IMR-90 (cell line): ENCODE measurements around the gene LY86. TPM values are rescaled to one million over a fixed set of nuclear protein-coding genes. Genes with fewer than 3 reads are reported as not detected.
A peak's percentile ranks its signal among the peaks of the same experiment; 100 is the strongest.

Experiments used
- ATAC-seq: fragments of 200-7000 bp; cut with Tn5 transposase; 2 replicates; pipeline ENCODE4 v1.9.1; 2020; ENCODE audit warnings: low read depth, mild to moderate bottlenecking, moderate library complexity
- BruUV-seq: library from RNA; stranded (reverse); fragments of 400-500 nt; replicated peaks from 2 replicates; lab custom pipeline; 2021; lab: Mats Ljungman, UMichigan
- CTCF ChIA-PET: fragments of 300-600 bp; formaldehyde crosslinking; extraction: SDS; loops from one replicate; lab custom pipeline; 2021; ENCODE audit warnings: antibody characterized with exemption; lab: Yijun Ruan, JAX
- POLR2A ChIA-PET: fragments of 300-600 bp; sonication (Branson Sonifier 250); formaldehyde crosslinking; loops from one replicate; lab custom pipeline; 2022; ENCODE audit warnings: antibody characterized with exemption; ENCODE audit not compliant: unreplicated experiment; lab: Charles Lee
- DNase-seq: peaks from one replicate; pipeline ENCODE4 v3.0.0; 2013
- H2AFZ ChIP-seq: replicated peaks from 2 replicates; pipeline ENCODE3; 2013; ENCODE audit warnings: low read length, mild to moderate bottlenecking; ENCODE audit not compliant: poor library complexity
- H2AK5ac ChIP-seq: 2 replicates; pipeline ENCODE4 v1.6.1; 2013; ENCODE audit warnings: low read depth, low read length, inconsistent platforms
- H2AK9ac ChIP-seq: replicated peaks from 2 replicates; pipeline ENCODE3; 2013; ENCODE audit warnings: mild to moderate bottlenecking, low read depth, low read length, moderate library complexity; ENCODE audit not compliant: poor library complexity
- H2BK120ac ChIP-seq: 2 replicates; pipeline ENCODE4 v1.6.1; 2013; ENCODE audit warnings: low read depth, low read length, inconsistent platforms
- H2BK15ac ChIP-seq: 3 replicates; pipeline ENCODE4 v1.6.1; 2013; ENCODE audit warnings: low read depth, low read length, inconsistent platforms
- H2BK20ac ChIP-seq: 2 replicates; pipeline ENCODE4 v1.6.1; 2013; ENCODE audit warnings: low read depth, mild to moderate bottlenecking, inconsistent platforms, low read length, moderate library complexity
- H2BK5ac ChIP-seq: 2 replicates; pipeline ENCODE4 v1.6.1; 2013; ENCODE audit warnings: mild to moderate bottlenecking, low read depth, low read length, inconsistent platforms; ENCODE audit not compliant: poor library complexity, severe bottlenecking
- H3K14ac ChIP-seq: replicated peaks from 2 replicates; pipeline ENCODE4 v1.6.1; 2013; ENCODE audit warnings: low read depth, low read length, inconsistent platforms
- H3K18ac ChIP-seq: 2 replicates; pipeline ENCODE4 v1.6.1; 2013; ENCODE audit warnings: low read depth, low read length, control low read depth
- H3K23ac ChIP-seq: 2 replicates; pipeline ENCODE4 v1.6.1; 2013; ENCODE audit warnings: low read depth, low read length, inconsistent platforms
- H3K27ac ChIP-seq: 2 replicates; pipeline ENCODE4 v1.5.1; 2013; ENCODE audit warnings: mild to moderate bottlenecking, control low read depth, low read length; ENCODE audit not compliant: insufficient read depth
- H3K27me3 ChIP-seq: 2 replicates; pipeline ENCODE4 v1.6.1; 2013; ENCODE audit warnings: low read length; ENCODE audit not compliant: control insufficient read depth, insufficient read depth
- H3K36me3 ChIP-seq: 2 replicates; pipeline ENCODE4 v1.6.1; 2013; ENCODE audit warnings: low read length, mixed read lengths; ENCODE audit not compliant: control insufficient read depth, insufficient read depth
- H3K4ac ChIP-seq: 2 replicates; pipeline ENCODE4 v1.6.1; 2013; ENCODE audit warnings: low read depth, low read length, inconsistent platforms
- H3K4me1 ChIP-seq: 2 replicates; pipeline ENCODE4 v1.6.1; 2013; ENCODE audit warnings: low read length, mixed read lengths; ENCODE audit not compliant: control insufficient read depth, insufficient read depth
- H3K4me2 ChIP-seq: 2 replicates; pipeline ENCODE4 v1.6.1; 2013; ENCODE audit warnings: low read depth, mild to moderate bottlenecking, control low read depth, low read length, moderate library complexity
- H3K4me3 ChIP-seq: 2 replicates; pipeline ENCODE4 v1.5.1; 2013; ENCODE audit warnings: low read depth, mild to moderate bottlenecking, control low read depth, low read length, moderate library complexity; ENCODE audit not compliant: insufficient read depth
- H3K56ac ChIP-seq: 2 replicates; pipeline ENCODE4 v1.6.1; 2013; ENCODE audit warnings: low read length, inconsistent platforms; ENCODE audit not compliant: insufficient read depth; ENCODE audit errors: extremely low read depth
- H3K79me1 ChIP-seq, 2 experiments: 2 replicates each; pipeline ENCODE4 v1.6.1; 2013; ENCODE audit warnings: low read length in 2 of 2, inconsistent platforms in 1 of 2, low read depth in 1 of 2
- H3K9ac ChIP-seq: 2 replicates; pipeline ENCODE4 v1.6.1; 2013; ENCODE audit warnings: low read depth, low read length, control low read depth
- H3K9me1 ChIP-seq: 2 replicates; pipeline ENCODE4 v1.6.1; 2013; ENCODE audit warnings: low read length, inconsistent platforms; ENCODE audit not compliant: insufficient read depth
- H3K9me3 ChIP-seq: 2 replicates; pipeline ENCODE4 v1.6.1; 2013; ENCODE audit warnings: low read length; ENCODE audit not compliant: control insufficient read depth, insufficient read depth
- H4K20me1 ChIP-seq: 2 replicates; pipeline ENCODE4 v1.6.1; 2013; ENCODE audit warnings: low read length, inconsistent platforms; ENCODE audit not compliant: insufficient read depth
- H4K5ac ChIP-seq: 2 replicates; pipeline ENCODE4 v1.6.1; 2013; ENCODE audit warnings: mild to moderate bottlenecking, low read depth, low read length, control low read depth
- H4K8ac ChIP-seq, 2 experiments: 2 replicates each; pipeline ENCODE4 v1.6.1; 2013; ENCODE audit warnings: low read depth in 2 of 2, low read length in 2 of 2, control low read depth in 1 of 2, inconsistent platforms in 1 of 2
- H4K91ac ChIP-seq: 2 replicates; pipeline ENCODE4 v1.6.1; 2013; ENCODE audit warnings: low read depth, low read length, inconsistent platforms; ENCODE audit not compliant: insufficient read depth
- CEBPB ChIP-seq: IDR thresholded peaks from 2 replicates; pipeline ENCODE4 v1.6.1; 2012; ENCODE audit warnings: low read depth, low read length, improper control_type of control experiment
- FOS ChIP-seq: fragments of 150-350 bp; IDR thresholded peaks from 2 replicates; pipeline ENCODE4 v1.6.1; 2016; ENCODE audit warnings: low read depth, low read length
- WGBS, 2 experiments: methylation state at CpG; one replicate each; pipeline versions ENCODE4 v1.1.5 to v1.1.7; 2013; ENCODE audit warnings: missing lambda C conversion rate in 2 of 2; ENCODE audit not compliant: insufficient read length in 1 of 2; ENCODE audit errors: extremely low coverage in 2 of 2; 5-methylcytosine and 5-hydroxymethylcytosine counted together
- dilution Hi-C: fragments of 300-500 bp; cut with HindIII; formaldehyde crosslinking; loops from one replicate; pipeline ENCODE4 v1.14.3; 2018; ENCODE audit warnings: low sequenced_read_pairs; ENCODE audit not compliant: unreplicated experiment
- in situ Hi-C: fragments of 300-500 bp; cut with MboI; formaldehyde crosslinking; loops from 3 replicates; pipeline ENCODE4 v1.14.3; 2019; ENCODE audit warnings: low sequenced_read_pairs, inconsistent platforms, mixed read lengths
- intact Hi-C: fragments of 100-400 bp; cut with micrococcal nuclease; formaldehyde crosslinking; loops from 2 replicates; pipeline ENCODE4 v1.10.0; 2022
- polyA plus RNA-seq, 3 experiments: library from polyadenylated mRNA; depleted of rRNA; stranded (reverse); fragments of >200 nt; gene quantifications; 2 replicates each; pipeline ENCODE4 v1.2.3, GENCODE V29; 2012; ENCODE audit warnings: low replicate concordance in 1 of 3
- total RNA-seq: library from RNA; depleted of rRNA; stranded (reverse); fragments of >200 nt; gene quantifications from 2 replicates; pipeline ENCODE4 v1.2.3, GENCODE V29; 2012

LY86 gene
- total and polyA plus RNA-seq, 2 of the 4 experiments (the other 2 are of a cell fraction), result not detected

DNA sequence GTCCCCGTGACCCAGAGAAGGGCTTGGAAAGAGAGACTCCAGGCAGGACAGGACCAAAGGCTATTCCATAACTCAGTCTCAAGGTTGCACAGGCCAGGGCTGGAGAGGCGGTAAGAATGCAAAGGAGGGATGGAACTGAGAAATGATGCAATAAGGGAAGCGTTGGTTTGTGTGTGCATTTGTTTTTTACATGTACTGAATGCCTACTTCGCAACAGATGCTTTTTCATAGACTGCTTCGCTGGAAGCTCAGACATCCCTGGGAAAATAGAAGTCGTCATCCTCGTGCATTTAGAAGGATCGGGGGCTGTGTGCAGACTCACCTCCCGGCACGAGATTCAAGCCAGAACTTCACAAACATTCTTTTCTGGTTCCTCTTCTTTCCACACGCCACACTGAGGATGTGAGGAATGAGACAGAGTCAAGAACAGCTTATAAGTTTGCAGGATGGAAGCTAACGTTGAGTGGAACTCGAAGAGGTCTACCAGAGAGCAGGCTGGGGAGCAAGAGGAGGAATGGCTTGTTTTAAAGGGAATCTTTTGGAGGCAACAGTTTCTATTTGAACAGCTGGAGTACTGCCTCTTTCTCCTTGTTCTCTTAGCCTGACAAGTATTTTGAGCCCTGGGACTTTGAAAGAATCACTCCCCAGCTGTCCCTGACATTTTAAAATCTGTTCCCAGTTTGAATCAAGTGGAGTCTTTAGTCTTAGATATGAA, 19.3 kb upstream of the LY86 start:
- CTCF ChIA-PET, result no interaction called here
- H4K91ac ChIP-seq, result no peak overlapping the region
- no peaks in the 10 kb centered on the region for H4K20me1 ChIP-seq
- no peak overlapping the region for H3K14ac ChIP-seq
- H2BK5ac ChIP-seq, result no peak overlapping the region
- H2BK120ac ChIP-seq, result no peak overlapping the region
- H3K56ac ChIP-seq, result no peak overlapping the region
- H3K23ac ChIP-seq, result no peak overlapping the region
- H3K79me1 ChIP-seq, result no peaks in the 10 kb centered on the region
- H2BK15ac ChIP-seq, result no peak overlapping the region
- WGBS, 2 experiments, result no CpG with 5 or more reads among the region's 13 CpGs
- POLR2A ChIA-PET, result no interaction called here
- H2AK9ac ChIP-seq, result no peak overlapping the region
- dilution Hi-C loops, result no loop called here
- H3K9me1 ChIP-seq, result no peaks in the 10 kb centered on the region
- H3K4me2 ChIP-seq, result no peak overlapping the region
- BruUV-seq, result no TSS peak
- H3K4me1 ChIP-seq, result no peaks in the 10 kb centered on the region
- no peak overlapping the region for H2AK5ac ChIP-seq
- H2AFZ ChIP-seq, result no peak overlapping the region
- H3K18ac ChIP-seq, result no peak overlapping the region
- no peaks in the 10 kb centered on the region for H3K36me3 ChIP-seq
- H3K27ac ChIP-seq, result no peak overlapping the region
- TF ChIP-seq CEBPB (0 out of 2 replicates have a peak, but pooled peaks have one; percentile 32), FOS (no peak)
- intact Hi-C loops, result no loop called here
- no peak overlapping the region for H3K9ac ChIP-seq
- H4K5ac ChIP-seq, result no peak overlapping the region
- H4K8ac ChIP-seq, result no peak overlapping the region
- no peak for ATAC-seq
- H3K4me3 ChIP-seq, result no peak overlapping the region
- H3K4ac ChIP-seq, result no peak overlapping the region
- no peaks in the 10 kb centered on the region for H3K27me3 ChIP-seq
- H2BK20ac ChIP-seq, result no peak overlapping the region
- in situ Hi-C loops, result no loop called here
- DNase-seq, result no peak
- no peaks in the 10 kb centered on the region for H3K9me3 ChIP-seq
